AG04449 (cell line): ENCODE data around the gene BIK.

Experiments
- CTCF ChIA-PET: fragments of 350-600 bp; formaldehyde crosslinking; extraction: SDS; loops from one replicate; lab custom pipeline; 2021; ENCODE audit warnings: antibody characterized with exemption; lab: Yijun Ruan, JAX
- POLR2A ChIA-PET: fragments of 400-600, 350-600 bp; formaldehyde crosslinking; extraction: SDS; loops from one replicate; lab custom pipeline; 2020; ENCODE audit warnings: antibody characterized with exemption, inconsistent platforms; lab: Yijun Ruan, JAX
- DNase-seq: peaks from one replicate; pipeline ENCODE4 v3.0.0-alpha.2; 2010; ENCODE audit warnings: low read depth, low spot score
- H3K4me3 ChIP-seq: 2 replicates; pipeline ENCODE4 v1.5.1; 2011; ENCODE audit warnings: low read depth, mild to moderate bottlenecking, control low read depth, low read length
- CTCF ChIP-seq: IDR thresholded peaks from one replicate; pipeline ENCODE4 v1.5.1; 2011; ENCODE audit warnings: mild to moderate bottlenecking, moderate library complexity, low read length, control low read depth, inconsistent platforms; ENCODE audit not compliant: insufficient read depth; ENCODE audit errors: missing control alignments

The BIK gene

GRCh38 chr22:43128928-43129424 is 18.4 kb downstream of the BIK start:
- POLR2A ChIA-PET = no interaction called here

GRCh38 chr22:43129426-43130425 is 19.2 kb downstream of the BIK start:
- no peak for DNase-seq
- no peak overlapping the region for H3K4me3 ChIP-seq
- no peak for TF ChIP-seq CTCF
- ChIA-PET POLR2A (no interaction called here), CTCF (no interaction called here)

More at GRCh38 chr22:43128928-43129424, 18.4 kb downstream of the BIK start:
- no peak overlapping the region for H3K4me3 ChIP-seq
- TF ChIP-seq CTCF = no peak
- no peak for DNase-seq
- CTCF ChIA-PET = no interaction called here

- ChIA-PET POLR2A (no interaction called here), CTCF (no interaction called here)
- no peak for DNase-seq
Measured at GRCh38 chr22:43131773-43132501, 21.4 kb downstream of the BIK start.

GRCh38 chr22:43133401-43133800 is 22.9 kb downstream of the BIK start:
- CTCF ChIA-PET = interaction anchor here (1.1 kb wide), 1 partner anchor 17 kb away, joined by 3 read pairs; no protein-coding TSS in a partner anchor
- DNase-seq = no peak

More at GRCh38 chr22:43131773-43132501, 21.4 kb downstream of the BIK start:
- no peak overlapping the region for H3K4me3 ChIP-seq
- no peak for TF ChIP-seq CTCF

GRCh38 chr22:43134553-43134952 is 24.0 kb downstream of the BIK start:
- H3K4me3 ChIP-seq = no peak overlapping the region
- ChIA-PET CTCF (interaction anchor here (2.3 kb wide), 1 partner anchor 11 kb away, joined by 5 read pairs; no protein-coding TSS in a partner anchor), POLR2A (no interaction called here)
- no peak for TF ChIP-seq CTCF
- no peak for DNase-seq

More at GRCh38 chr22:43133401-43133800, 22.9 kb downstream of the BIK start:
- no peak overlapping the region for H3K4me3 ChIP-seq
- POLR2A ChIA-PET = no interaction called here
- no peak for TF ChIP-seq CTCF
